Mammary epithelial cell (primary cell): Measurements from ENCODE around the gene SPRY1.

Experiments
- EZH2 ChIP-seq: IDR thresholded peaks from 2 replicates; pipeline ENCODE4 v1.6.1; 2012; ENCODE audit warnings: low read length, inconsistent platforms, borderline replicate concordance
- TF ChIP-seq, protein P1 (sequence below), 2 donors: IDR thresholded peaks in 1 of 2; conservative IDR thresholded peaks in 1 of 2; 2 replicates each; pipeline ENCODE4 v1.5.1; 2011 to 2012; ENCODE audit warnings: inconsistent platforms in 2 of 2, low read length in 2 of 2, mild to moderate bottlenecking in 2 of 2, control low read depth in 1 of 2, low read depth in 1 of 2; ENCODE audit not compliant: insufficient read depth in 1 of 2; ENCODE audit errors: extremely low read depth in 1 of 2

- TF ChIP-seq, protein P1, sequence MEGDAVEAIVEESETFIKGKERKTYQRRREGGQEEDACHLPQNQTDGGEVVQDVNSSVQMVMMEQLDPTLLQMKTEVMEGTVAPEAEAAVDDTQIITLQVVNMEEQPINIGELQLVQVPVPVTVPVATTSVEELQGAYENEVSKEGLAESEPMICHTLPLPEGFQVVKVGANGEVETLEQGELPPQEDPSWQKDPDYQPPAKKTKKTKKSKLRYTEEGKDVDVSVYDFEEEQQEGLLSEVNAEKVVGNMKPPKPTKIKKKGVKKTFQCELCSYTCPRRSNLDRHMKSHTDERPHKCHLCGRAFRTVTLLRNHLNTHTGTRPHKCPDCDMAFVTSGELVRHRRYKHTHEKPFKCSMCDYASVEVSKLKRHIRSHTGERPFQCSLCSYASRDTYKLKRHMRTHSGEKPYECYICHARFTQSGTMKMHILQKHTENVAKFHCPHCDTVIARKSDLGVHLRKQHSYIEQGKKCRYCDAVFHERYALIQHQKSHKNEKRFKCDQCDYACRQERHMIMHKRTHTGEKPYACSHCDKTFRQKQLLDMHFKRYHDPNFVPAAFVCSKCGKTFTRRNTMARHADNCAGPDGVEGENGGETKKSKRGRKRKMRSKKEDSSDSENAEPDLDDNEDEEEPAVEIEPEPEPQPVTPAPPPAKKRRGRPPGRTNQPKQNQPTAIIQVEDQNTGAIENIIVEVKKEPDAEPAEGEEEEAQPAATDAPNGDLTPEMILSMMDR (conservative IDR thresholded peaks at IDR 0.05 in 1 of 2, IDR thresholded peaks at IDR 0.05 in 1 of 2; ENCODE audit: extremely low read depth in 1 of 2, insufficient read depth in 1 of 2, low read depth in 1 of 2, low read length in 2 of 2) = no peak
- no peak for TF ChIP-seq EZH2
These were observed 39.7 kb upstream of the SPRY1 start for GRCh38 chr4:123356921-123357320.
